BE2C (cell line): ENCODE results near the gene ZNF235. TPM values are rescaled to one million over a fixed set of nuclear protein-coding genes. Genes with fewer than 3 reads are reported as not detected.
A peak's percentile ranks its signal among the peaks of the same experiment; 100 is the strongest.
"Not testable (repeated sequence)": the region's sequence is repeated elsewhere in the genome, so short reads cannot be mapped to it uniquely, and the experiment has no call there.

Experiments used
- DNase-seq: peaks from one replicate; pipeline ENCODE4 v3.0.0-alpha.2; 2020
- H3K27me3 ChIP-seq: fragments of 250-450 bp; sonication (Bioruptor Pico); 2 replicates; pipeline ENCODE4 v1.5.1; 2020; ENCODE audit warnings: mild to moderate bottlenecking
- H3K36me3 ChIP-seq: fragments of 250-450 bp; sonication (Bioruptor Pico); 2 replicates; pipeline ENCODE4 v1.5.1; 2020; ENCODE audit warnings: mild to moderate bottlenecking
- H3K4me1 ChIP-seq: fragments of 250-450 bp; sonication (Bioruptor Pico); 2 replicates; pipeline ENCODE4 v1.5.1; 2020
- H3K4me3 ChIP-seq: 2 replicates; pipeline ENCODE4 v1.5.1; 2011; ENCODE audit warnings: low read depth, low read length
- H3K9me3 ChIP-seq: fragments of 250-450 bp; sonication (Bioruptor Pico); 2 replicates; pipeline ENCODE4 v1.5.1; 2020
- polyA plus RNA-seq: library from polyadenylated mRNA; unstranded; fragments of >200 nt; gene quantifications from one replicate; pipeline ENCODE4 v1.2.1, GENCODE V29; 2012; ENCODE audit warnings: low read depth, missing spikeins; ENCODE audit not compliant: insufficient read length, insufficient read depth
- TF ChIP-seq, protein P1 (sequence below): IDR thresholded peaks from 2 replicates; pipeline ENCODE4 v1.5.1; 2012; ENCODE audit warnings: mild to moderate bottlenecking, low read depth, low read length

Gene ZNF235
- polyA plus RNA-seq, result 4.3 TPM

- H3K9me3 ChIP-seq, result no peaks in the 10 kb centered on the region; the same call in 1 of the 2 replicates
- TF ChIP-seq, protein P1, sequence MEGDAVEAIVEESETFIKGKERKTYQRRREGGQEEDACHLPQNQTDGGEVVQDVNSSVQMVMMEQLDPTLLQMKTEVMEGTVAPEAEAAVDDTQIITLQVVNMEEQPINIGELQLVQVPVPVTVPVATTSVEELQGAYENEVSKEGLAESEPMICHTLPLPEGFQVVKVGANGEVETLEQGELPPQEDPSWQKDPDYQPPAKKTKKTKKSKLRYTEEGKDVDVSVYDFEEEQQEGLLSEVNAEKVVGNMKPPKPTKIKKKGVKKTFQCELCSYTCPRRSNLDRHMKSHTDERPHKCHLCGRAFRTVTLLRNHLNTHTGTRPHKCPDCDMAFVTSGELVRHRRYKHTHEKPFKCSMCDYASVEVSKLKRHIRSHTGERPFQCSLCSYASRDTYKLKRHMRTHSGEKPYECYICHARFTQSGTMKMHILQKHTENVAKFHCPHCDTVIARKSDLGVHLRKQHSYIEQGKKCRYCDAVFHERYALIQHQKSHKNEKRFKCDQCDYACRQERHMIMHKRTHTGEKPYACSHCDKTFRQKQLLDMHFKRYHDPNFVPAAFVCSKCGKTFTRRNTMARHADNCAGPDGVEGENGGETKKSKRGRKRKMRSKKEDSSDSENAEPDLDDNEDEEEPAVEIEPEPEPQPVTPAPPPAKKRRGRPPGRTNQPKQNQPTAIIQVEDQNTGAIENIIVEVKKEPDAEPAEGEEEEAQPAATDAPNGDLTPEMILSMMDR, result no peak
Measured at GRCh38 chr19:44304659-44305193, at the start of gene ZNF235. Gene ZNF235 (minus strand): TSS chr19:44305025. CDS start chr19:44303404, 1,621 bp downstream.

DNA sequence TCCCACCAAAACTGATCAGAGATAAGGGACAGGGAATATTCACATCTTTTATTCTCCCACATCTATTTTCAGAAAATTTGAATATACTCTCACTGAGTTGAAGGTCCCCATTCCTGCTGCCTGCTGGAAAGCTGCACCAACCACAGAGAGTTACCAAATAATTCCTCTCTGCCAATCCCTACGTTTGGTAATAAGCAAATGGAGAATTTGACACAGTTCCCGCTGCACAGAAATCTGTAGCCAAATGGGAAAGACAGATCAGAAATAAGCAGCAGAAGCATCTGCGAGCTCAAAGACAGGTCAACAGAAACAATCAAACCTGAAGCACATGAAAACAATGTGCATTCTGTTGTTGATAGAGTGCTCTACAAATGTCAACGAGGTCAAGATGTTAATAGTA, 41.7 kb upstream of the ZNF235 start:
- Histone ChIP-seq H3K9me3 (no peaks in the 10 kb centered on the region), H3K27me3 (no peaks in the 10 kb centered on the region), H3K4me3 (no peak overlapping the region), H3K36me3 (peaks cover 6% of the 10 kb centered on the region), H3K4me1 (no peaks in the 10 kb centered on the region; the same call in 1 of the 2 replicates)
- no peak for DNase-seq
- TF ChIP-seq, protein P1, result no peak

More at GRCh38 chr19:44304659-44305193, at the start of gene ZNF235:
- Histone ChIP-seq H3K36me3 (peaks cover 12% of the 10 kb centered on the region), H3K4me3 (peak within 1 kb of the TSS; percentile 94), H3K27me3 (no peaks in the 10 kb centered on the region), H3K4me1 (no peaks in the 10 kb centered on the region)
- DNase-seq, result peak; percentile 89

- TF ChIP-seq, protein P1, result no peak
- H3K4me1 ChIP-seq, result no peaks in the 10 kb centered on the region; the same call in 1 of the 2 replicates
- H3K4me3 ChIP-seq, result no peak overlapping the region
- DNase-seq, result no peak
- no peaks in the 10 kb centered on the region for H3K9me3 ChIP-seq
- peaks cover 6% of the 10 kb centered on the region for H3K36me3 ChIP-seq
- H3K27me3 ChIP-seq, result no peaks in the 10 kb centered on the region
Measured at GRCh38 chr19:44345959-44346358, 41.1 kb upstream of the ZNF235 start.

GRCh38 chr19:44344255-44344654, 39.4 kb upstream of the ZNF235 start:
- Histone ChIP-seq H3K27me3 (no peaks in the 10 kb centered on the region), H3K36me3 (peaks cover 6% of the 10 kb centered on the region), H3K4me3 (no peak overlapping the region), H3K9me3 (no peaks in the 10 kb centered on the region), H3K4me1 (no peaks in the 10 kb centered on the region)
- no peak for DNase-seq
- TF ChIP-seq, protein P1, result no peak

DNA sequence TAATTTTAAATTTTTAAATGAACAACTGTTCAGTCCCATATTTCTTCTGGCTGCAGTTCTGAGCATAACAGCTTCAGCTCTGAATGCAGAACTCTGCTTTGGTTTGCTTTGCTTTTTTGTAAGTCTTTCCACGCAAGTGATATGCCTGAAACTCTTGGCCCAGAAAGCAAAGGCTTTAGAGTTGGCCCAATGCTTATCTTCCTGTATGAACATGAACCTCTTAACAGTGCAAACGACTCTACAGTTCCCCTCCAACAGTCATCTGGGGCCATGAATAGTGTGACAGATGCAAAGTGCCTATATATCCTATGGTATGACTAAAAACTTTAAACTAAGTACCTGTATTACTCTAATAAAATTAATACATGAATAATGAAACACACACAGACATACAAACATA, 37.0 kb upstream of the ZNF235 start:
- DNase-seq, result no peak
- Histone ChIP-seq H3K4me3 (no peak overlapping the region), H3K36me3 (peaks cover 16% of the 10 kb centered on the region), H3K9me3 (no peaks in the 10 kb centered on the region), H3K27me3 (no peaks in the 10 kb centered on the region), H3K4me1 (no peaks in the 10 kb centered on the region)
- TF ChIP-seq, protein P1, result no peak

DNA sequence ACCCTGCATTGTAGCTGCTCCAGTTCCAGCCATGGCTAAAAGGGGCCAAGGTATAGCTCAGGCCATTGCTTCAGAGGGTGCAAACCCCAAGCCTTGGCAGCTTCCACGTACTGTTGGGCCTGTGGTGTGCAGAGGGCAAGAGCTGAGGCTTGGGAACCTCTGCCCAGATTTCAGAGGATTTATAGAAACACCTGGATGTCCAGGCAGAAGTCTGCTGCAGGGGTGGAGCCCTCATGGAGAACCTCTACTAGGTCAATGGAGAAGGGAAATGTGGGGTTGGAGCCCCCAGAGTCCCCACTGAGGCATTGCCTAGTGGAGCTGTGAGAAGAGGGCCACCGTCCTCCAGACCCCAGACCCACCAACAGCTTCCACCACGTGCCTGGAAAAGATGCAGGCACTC, 29.8 kb upstream of the ZNF235 start:
- peaks cover 43% of the 10 kb centered on the region for H3K36me3 ChIP-seq
- not testable (repeated sequence) for H3K27me3 ChIP-seq, H3K9me3 ChIP-seq

More for the DNA sequence above, 29.8 kb upstream of the ZNF235 start:
- not testable (repeated sequence) for H3K4me1 ChIP-seq, H3K4me3 ChIP-seq, DNase-seq
